GM12878 (cell line): ENCODE results near the gene SMARCD3. TPM values are rescaled to one million over a fixed set of nuclear protein-coding genes. Genes with fewer than 3 reads are reported as not detected.

Experiments
- ATAC-seq: fragments of 200-7000 bp; cut with Tn5 transposase; 3 replicates; pipeline ENCODE4 v1.9.1; 2020; ENCODE audit warnings: mild to moderate bottlenecking, moderate library complexity
- BruUV-seq: library from RNA; stranded (reverse); fragments of 400-500 nt; replicated peaks from 2 replicates; lab custom pipeline; 2021; lab: Mats Ljungman, UMichigan
- CTCF ChIA-PET: fragments of 300-600 bp; sonication (Branson Sonifier 250); formaldehyde crosslinking; extraction: SDS; loops from one replicate; lab custom pipeline; 2021; ENCODE audit warnings: inconsistent platforms; lab: Yijun Ruan, JAX
- POLR2A ChIA-PET: fragments of 350-600 bp; formaldehyde crosslinking; extraction: SDS; loops from one replicate; lab custom pipeline; 2021; ENCODE audit warnings: inconsistent platforms; lab: Charles Lee
- RAD21 ChIA-PET: fragments of 300-600 bp; sonication (Branson Sonifier 250); formaldehyde crosslinking; loops from one replicate; lab custom pipeline; 2023; ENCODE audit warnings: antibody characterized with exemption; ENCODE audit not compliant: unreplicated experiment; lab: Charles Lee
- SMC1A ChIA-PET: fragments of 300-600 bp; sonication (Branson Sonifier 250); formaldehyde crosslinking; loops from one replicate; lab custom pipeline; 2023; ENCODE audit not compliant: unreplicated experiment, uncharacterized antibody; lab: Charles Lee
- DNase-seq: peaks from one replicate; pipeline ENCODE4 v3.0.0-alpha.2; 2011; ENCODE audit warnings: low read depth, low spot score
- FAIRE-seq: peaks from 3 replicates; lab custom pipeline; 2011; peaks lifted over from hg19 to GRCh38; lab: Jason Lieb, UNC
- H2AFZ ChIP-seq: 2 replicates; pipeline ENCODE4 v1.6.0; 2011; ENCODE audit warnings: low read depth, low read length, control low read depth; ENCODE audit not compliant: control insufficient read depth
- H3K27ac ChIP-seq: 2 replicates; pipeline ENCODE4 v1.5.1; 2011; ENCODE audit warnings: control low read depth; ENCODE audit not compliant: control insufficient read depth, insufficient read depth
- H3K27me3 ChIP-seq, 2 experiments: replicated peaks in 1 of 2; 2 replicates each; pipeline versions ENCODE4 v1.6.0 to v1.6.1; 2011; ENCODE audit warnings: low read length in 1 of 2; ENCODE audit not compliant: control insufficient read depth in 2 of 2, insufficient read depth in 2 of 2
- H3K36me3 ChIP-seq, 2 experiments: 2 replicates each; pipeline ENCODE4 v1.5.1; 2011; ENCODE audit warnings: low read length in 1 of 2; ENCODE audit not compliant: control insufficient read depth in 2 of 2, insufficient read depth in 2 of 2
- H3K4me1 ChIP-seq: 2 replicates; pipeline ENCODE4 v1.6.1; 2011; ENCODE audit warnings: mild to moderate bottlenecking, low read length, moderate library complexity, mixed read lengths; ENCODE audit not compliant: control insufficient read depth, insufficient read depth
- H3K4me2 ChIP-seq: 2 replicates; pipeline ENCODE4 v1.6.0; 2011; ENCODE audit warnings: control low read depth; ENCODE audit not compliant: control insufficient read depth, insufficient read depth
- H3K4me3 ChIP-seq: fragments of 200-600 bp; sonication (generic); 2 replicates; pipeline ENCODE4 v1.5.1; 2016
- H3K79me2 ChIP-seq: 2 replicates; pipeline ENCODE4 v1.6.0; 2011; ENCODE audit warnings: low read length; ENCODE audit not compliant: control insufficient read depth, insufficient read depth
- H3K9ac ChIP-seq: 2 replicates; pipeline ENCODE4 v1.8.0; 2011; ENCODE audit warnings: low read length, control low read depth, mixed read lengths; ENCODE audit not compliant: control insufficient read depth, insufficient read depth
- H3K9me3 ChIP-seq: replicated peaks from 3 replicates; pipeline ENCODE4 v1.5.1; 2011; ENCODE audit warnings: mild to moderate bottlenecking, low read length; ENCODE audit not compliant: control insufficient read depth, insufficient read depth
- H4K20me1 ChIP-seq: 2 replicates; pipeline ENCODE4 v1.6.0; 2011; ENCODE audit not compliant: control insufficient read depth, insufficient read depth
- BACH1 ChIP-seq: fragments of 450-650 bp; IDR thresholded peaks from 2 replicates; pipeline ENCODE4 v1.6.1; 2017; ENCODE audit warnings: mild to moderate bottlenecking, borderline replicate concordance
- JUNB ChIP-seq: IDR thresholded peaks from 2 replicates; pipeline ENCODE4 v1.6.1; 2016; ENCODE audit warnings: antibody characterized with exemption, mild to moderate bottlenecking
- KAT2A ChIP-seq: conservative IDR thresholded peaks from 2 replicates; pipeline ENCODE4 v1.6.1; 2011; ENCODE audit warnings: low read depth, low read length; ENCODE audit not compliant: control insufficient read depth
- POLR2A ChIP-seq: IDR thresholded peaks from 2 replicates; pipeline ENCODE4 v1.6.1; 2011; ENCODE audit warnings: low read depth, mild to moderate bottlenecking, low read length
- POU2F2 ChIP-seq: IDR thresholded peaks from 3 replicates; pipeline ENCODE4 v1.6.1; 2011; ENCODE audit warnings: low read depth, mild to moderate bottlenecking, low read length, borderline replicate concordance
- RB1 ChIP-seq: fragments of 450-650 bp; formaldehyde crosslinking; IDR thresholded peaks from 2 replicates; pipeline ENCODE4 v1.6.1; 2017; ENCODE audit warnings: mild to moderate bottlenecking, borderline replicate concordance
- TCF12 ChIP-seq: IDR thresholded peaks from 2 replicates; pipeline ENCODE4 v1.6.1; 2011; ENCODE audit warnings: low read depth, mild to moderate bottlenecking, low read length
- WGBS: methylation state at CpG from one replicate; pipeline ENCODE4 v1.1.6; 2016; ENCODE audit warnings: low lambda C conversion rate; ENCODE audit not compliant: insufficient replicate concordance, insufficient coverage; ENCODE audit errors: missing lambda C conversion rate; 5-methylcytosine and 5-hydroxymethylcytosine counted together
- in situ Hi-C: fragments of 300-500 bp; cut with MboI; formaldehyde crosslinking; loops from 9 replicates; pipeline ENCODE4 v1.14.3; 2018; ENCODE audit warnings: mixed read lengths
- intact Hi-C: fragments of 100-400 bp; cut with micrococcal nuclease; formaldehyde crosslinking; loops from one replicate; pipeline ENCODE4 v1.14.2; 2022; ENCODE audit not compliant: unreplicated experiment
- polyA plus RNA-seq, 11 experiments: library from polyadenylated mRNA; depleted of rRNA in 4 of 11; unstranded in 6 of 11; stranded (reverse) in 5 of 11; fragments of >200 nt; fragmentation: Nextera tagmentation in 4 of 11; fragmentation: Illumina TruSeq in 1 of 11; extraction: Ambion mirVana in 4 of 11; extraction: Trizol in 1 of 11; gene quantifications; 1 replicate in 1 of 11; 2 replicates in 10 of 11; pipeline versions ENCODE4 v1.2.1 to v1.2.3, GENCODE V29; 2011 to 2016; ENCODE audit warnings: inconsistent platforms in 2 of 11, missing spikeins in 2 of 11, low read depth in 1 of 11
- total RNA-seq, 4 experiments: library from RNA; depleted of rRNA in 3 of 4; stranded (reverse); fragments of >200 nt in 3 of 4; fragmentation: Illumina TruSeq in 1 of 4; extraction: Trizol in 1 of 4; gene quantifications; 2 replicates each; pipeline versions ENCODE4 v1.2.1 to v1.2.3, GENCODE V29; 2013 to 2021
- TF ChIP-seq, protein P1 (sequence below): IDR thresholded peaks from 2 replicates; pipeline ENCODE4 v1.6.1; 2011; ENCODE audit warnings: low read depth, mild to moderate bottlenecking, low read length, moderate library complexity, borderline replicate concordance; ENCODE audit errors: extremely low read depth
- TF ChIP-seq, protein P2 (sequence below): IDR thresholded peaks from 2 replicates; pipeline ENCODE4 v1.6.1; 2012; ENCODE audit warnings: mild to moderate bottlenecking, low read depth, low read length

SMARCD3 gene
- total and polyA plus RNA-seq, 10 of the 15 experiments (the other 5 are each of a cell fraction or from before 2014, with no cell fraction given), result 0.11 to 1.4 (median 0.16) TPM

DNA sequence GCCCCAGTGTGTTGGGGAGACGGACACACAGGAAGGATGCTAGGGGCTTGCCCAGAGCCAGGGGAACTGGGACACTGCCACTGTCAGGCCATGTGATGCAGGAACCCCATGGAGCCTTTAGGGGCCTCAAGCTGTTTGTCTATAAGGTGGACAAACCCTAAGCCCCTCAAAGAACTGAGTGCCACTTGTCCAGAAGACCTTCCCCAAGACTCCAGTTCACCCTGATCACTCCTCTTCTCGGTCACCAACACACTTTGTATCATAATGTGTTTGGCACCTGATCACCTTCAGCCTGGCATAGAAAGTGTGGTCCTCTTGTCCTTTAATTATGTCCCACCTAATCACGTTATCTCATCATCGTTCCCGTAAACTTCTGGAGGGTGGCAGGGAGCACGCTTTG, 38.9 kb downstream of the SMARCD3 start:
- ChIA-PET CTCF (no interaction called here), POLR2A (no interaction called here), SMC1A (no interaction called here), RAD21 (no interaction called here)
- Histone ChIP-seq H3K27me3 (peaks cover 1 to 2% of the 10 kb centered on the region in 2 experiments; a peak in 2 of 4 replicates), H3K4me1 (no peaks in the 10 kb centered on the region), H3K4me3 (no peak overlapping the region), H3K9ac (no peak overlapping the region), H3K79me2 (no peaks in the 10 kb centered on the region), H3K36me3 (peaks cover 0 to 4% of the 10 kb centered on the region in 2 experiments; a peak in 3 of 4 replicates), H3K9me3 (no peaks in the 10 kb centered on the region), H4K20me1 (no peaks in the 10 kb centered on the region), H3K4me2 (no peak overlapping the region), H3K27ac (no peak overlapping the region), H2AFZ (no peak overlapping the region)
- TF ChIP-seq JUNB (no peak), TCF12 (no peak), KAT2A (no peak), BACH1 (no peak), POLR2A (no peak), POU2F2 (no peak), RB1 (no peak)
- TF ChIP-seq, protein P1, sequence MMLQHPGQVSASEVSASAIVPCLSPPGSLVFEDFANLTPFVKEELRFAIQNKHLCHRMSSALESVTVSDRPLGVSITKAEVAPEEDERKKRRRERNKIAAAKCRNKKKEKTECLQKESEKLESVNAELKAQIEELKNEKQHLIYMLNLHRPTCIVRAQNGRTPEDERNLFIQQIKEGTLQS, result no peak
- TF ChIP-seq, protein P2, sequence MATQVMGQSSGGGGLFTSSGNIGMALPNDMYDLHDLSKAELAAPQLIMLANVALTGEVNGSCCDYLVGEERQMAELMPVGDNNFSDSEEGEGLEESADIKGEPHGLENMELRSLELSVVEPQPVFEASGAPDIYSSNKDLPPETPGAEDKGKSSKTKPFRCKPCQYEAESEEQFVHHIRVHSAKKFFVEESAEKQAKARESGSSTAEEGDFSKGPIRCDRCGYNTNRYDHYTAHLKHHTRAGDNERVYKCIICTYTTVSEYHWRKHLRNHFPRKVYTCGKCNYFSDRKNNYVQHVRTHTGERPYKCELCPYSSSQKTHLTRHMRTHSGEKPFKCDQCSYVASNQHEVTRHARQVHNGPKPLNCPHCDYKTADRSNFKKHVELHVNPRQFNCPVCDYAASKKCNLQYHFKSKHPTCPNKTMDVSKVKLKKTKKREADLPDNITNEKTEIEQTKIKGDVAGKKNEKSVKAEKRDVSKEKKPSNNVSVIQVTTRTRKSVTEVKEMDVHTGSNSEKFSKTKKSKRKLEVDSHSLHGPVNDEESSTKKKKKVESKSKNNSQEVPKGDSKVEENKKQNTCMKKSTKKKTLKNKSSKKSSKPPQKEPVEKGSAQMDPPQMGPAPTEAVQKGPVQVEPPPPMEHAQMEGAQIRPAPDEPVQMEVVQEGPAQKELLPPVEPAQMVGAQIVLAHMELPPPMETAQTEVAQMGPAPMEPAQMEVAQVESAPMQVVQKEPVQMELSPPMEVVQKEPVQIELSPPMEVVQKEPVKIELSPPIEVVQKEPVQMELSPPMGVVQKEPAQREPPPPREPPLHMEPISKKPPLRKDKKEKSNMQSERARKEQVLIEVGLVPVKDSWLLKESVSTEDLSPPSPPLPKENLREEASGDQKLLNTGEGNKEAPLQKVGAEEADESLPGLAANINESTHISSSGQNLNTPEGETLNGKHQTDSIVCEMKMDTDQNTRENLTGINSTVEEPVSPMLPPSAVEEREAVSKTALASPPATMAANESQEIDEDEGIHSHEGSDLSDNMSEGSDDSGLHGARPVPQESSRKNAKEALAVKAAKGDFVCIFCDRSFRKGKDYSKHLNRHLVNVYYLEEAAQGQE, result no peak
- FAIRE-seq (no peak), ATAC-seq (no peak), DNase-seq (no peak)
- intact Hi-C loops, result no loop called here
- no TSS peak for BruUV-seq
- WGBS, result 91% methylated on average over 6 of the region's 6 CpGs
- in situ Hi-C loops, result no loop called here
